GM10847 (cell line): Measurements from ENCODE around the gene TMEM143.
A peak's percentile ranks its signal among the peaks of the same experiment; 100 is the strongest.

ENCODE experiments used
- POLR2A ChIP-seq: IDR thresholded peaks from 2 replicates; pipeline ENCODE4 v1.6.1; 2011; ENCODE audit not compliant: insufficient read length; ENCODE audit errors: extremely low read depth

Gene TMEM143

GRCh38 chr19:48393559-48394330 is 30.0 kb upstream of the TMEM143 start, which contains the start of gene GRIN2D:
Gene GRIN2D, plus strand, starts transcription at chr19:48393668. Its CDS starts 4,725 bp downstream, at chr19:48398393.
- no peak for TF ChIP-seq POLR2A

GRCh38 chr19:48392860-48393558 is 29.3 kb upstream of the TMEM143 start:
- TF ChIP-seq POLR2A = no peak

GRCh38 chr19:48391100-48392005 is 27.6 kb upstream of the TMEM143 start, which contains the start of gene KDELR1:
Gene KDELR1, minus strand, starts transcription at chr19:48391551. Its CDS starts 193 bp downstream, at chr19:48391358.
- TF ChIP-seq POLR2A = peak; percentile 41

DNA sequence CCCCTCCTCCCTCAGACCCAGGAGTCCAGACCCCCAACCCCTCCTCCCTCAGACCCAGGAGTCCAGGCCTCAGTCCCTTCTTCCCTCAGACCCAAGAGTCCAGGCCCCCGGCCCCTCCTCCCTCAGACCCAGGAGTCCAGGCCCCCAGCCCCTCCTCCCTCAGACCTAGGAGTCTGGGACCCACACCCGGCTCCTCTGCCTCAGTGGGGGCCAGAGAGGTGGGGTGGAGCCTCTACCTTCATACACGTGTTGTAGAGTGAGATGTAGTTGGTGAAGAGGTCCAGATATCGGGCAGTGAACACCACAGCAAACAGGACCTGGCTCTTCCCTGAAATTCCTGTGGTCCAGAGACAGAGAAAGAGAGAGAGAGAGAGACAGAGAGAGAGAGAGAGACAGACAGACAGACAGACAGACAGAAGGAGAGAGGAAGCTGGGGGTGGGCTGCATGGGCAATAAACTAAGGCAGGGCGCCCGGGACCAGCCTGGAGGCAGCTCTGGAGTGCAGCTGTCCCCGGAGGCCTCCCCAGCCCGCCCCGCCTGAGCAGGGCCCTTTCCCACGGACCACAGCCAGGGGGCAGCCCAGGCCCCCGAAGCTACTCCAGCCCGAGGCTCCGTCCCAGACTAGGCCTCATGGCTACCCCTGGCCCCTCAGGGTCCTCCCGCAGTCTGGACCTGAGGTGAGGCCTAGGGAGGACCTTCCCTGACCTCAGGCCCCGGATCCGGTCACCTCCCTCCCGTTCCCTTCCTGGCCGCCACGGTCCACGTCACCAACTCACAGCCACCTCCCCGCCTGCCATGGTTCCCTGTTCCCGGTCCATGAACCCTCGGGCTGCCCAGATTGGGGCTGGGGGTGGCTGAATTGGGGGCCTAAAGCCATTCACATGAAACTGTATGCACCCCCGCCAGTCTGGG is 26.7 kb upstream of the TMEM143 start:
- TF ChIP-seq POLR2A = no peak

- TF ChIP-seq POLR2A = no peak
These were observed 23.2 kb upstream of the TMEM143 start for GRCh38 chr19:48386981-48387380.

- no peak for TF ChIP-seq POLR2A
These were observed 21.8 kb upstream of the TMEM143 start for GRCh38 chr19:48385461-48386087.

GRCh38 chr19:48382286-48382685 is 18.5 kb upstream of the TMEM143 start:
- TF ChIP-seq POLR2A = no peak

DNA sequence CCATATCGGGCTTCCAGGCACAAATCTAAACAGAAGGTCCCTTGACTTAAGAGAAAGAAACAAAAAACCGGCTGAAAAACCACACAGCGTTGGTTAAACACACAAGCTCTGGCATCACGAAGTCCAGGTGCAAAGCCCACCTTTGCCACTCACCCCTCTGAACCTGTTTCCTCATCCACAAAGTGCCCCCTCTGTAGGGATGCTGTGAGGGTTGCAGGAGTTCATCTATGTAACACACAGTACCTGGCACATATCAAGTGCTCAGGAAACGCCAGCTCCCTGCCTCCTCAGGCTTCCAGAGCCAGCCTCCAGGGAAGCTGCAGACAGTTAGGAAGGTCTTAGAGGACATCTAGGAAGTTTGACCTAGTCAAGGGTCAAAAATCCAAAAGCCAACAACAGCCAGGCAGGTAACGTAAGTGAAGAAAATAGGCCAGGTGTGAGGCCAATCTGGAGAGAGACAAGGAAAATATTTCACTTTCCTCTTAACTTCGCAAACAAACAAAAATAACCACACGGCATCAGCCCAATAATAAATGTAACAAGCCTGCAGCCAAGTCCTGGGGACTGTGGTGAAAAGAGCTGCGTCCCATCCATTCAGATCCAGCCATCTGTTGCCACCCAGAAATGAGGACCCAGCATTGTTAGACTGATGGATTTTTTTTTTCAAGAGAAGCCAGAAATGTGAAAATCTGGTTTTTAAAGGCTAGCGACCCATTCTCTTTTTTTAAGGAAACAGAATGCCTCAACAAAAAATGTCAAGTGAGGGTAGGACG is 17.6 kb upstream of the TMEM143 start:
- TF ChIP-seq POLR2A = no peak

- no peak for TF ChIP-seq POLR2A
These were observed 15.3 kb upstream of the TMEM143 start for GRCh38 chr19:48379058-48379457.

DNA sequence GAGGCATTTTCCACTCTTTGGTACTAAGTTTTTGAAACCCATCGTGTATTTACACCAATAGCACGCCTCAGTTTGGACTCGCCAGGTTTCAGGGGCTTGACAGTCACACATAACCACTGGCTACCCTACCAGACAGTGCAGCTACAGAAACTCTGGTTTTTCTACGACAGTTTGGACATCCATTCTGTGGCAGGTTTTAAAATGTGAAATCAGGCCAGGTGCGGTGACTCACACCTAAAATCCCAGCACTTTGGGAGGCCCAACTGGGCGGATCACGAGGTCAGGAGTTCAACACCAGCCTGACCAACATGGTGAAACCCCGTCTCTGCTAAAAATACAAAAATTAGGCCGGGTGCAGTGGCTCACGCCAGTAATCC is 14.4 kb upstream of the TMEM143 start:
- no peak for TF ChIP-seq POLR2A

DNA sequence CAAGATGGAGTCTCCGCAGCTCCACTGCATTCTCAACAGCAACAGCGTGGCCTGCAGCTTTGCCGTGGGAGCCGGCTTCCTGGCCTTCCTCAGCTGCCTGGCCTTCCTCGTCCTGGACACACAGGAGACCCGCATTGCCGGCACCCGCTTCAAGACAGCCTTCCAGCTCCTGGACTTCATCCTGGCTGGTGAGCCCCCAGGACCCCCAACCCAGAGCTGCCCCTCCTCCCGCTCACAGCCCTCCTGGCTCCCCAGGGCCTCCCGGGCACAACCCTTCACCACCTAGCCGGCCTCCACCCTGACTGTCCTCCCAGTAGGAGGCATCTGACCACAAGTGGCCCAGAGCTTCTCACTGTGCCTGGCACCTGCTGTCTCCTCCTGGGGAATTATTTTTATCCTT is 9.8 kb upstream of the TMEM143 start:
- no peak for TF ChIP-seq POLR2A

DNA sequence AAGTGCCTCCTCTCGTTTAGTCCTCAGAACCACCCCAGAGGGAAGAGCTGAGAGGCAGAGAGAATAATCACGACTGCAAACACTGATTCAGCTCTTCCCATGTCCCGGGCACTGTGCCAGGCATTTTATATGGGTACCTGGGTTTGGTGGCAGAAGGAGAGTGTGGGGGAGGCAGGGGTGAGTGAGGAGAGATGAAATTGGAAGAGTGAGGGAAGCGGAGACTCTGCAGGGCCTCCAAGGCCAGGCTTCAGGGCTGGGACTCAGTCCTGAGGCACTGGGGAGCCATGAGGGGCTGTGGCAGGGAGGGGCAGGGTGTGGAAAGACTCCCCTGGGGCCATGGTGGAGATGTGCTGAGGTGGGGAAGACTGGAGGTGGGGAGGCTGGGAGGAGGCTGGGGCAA is 9.2 kb upstream of the TMEM143 start:
- TF ChIP-seq POLR2A = no peak

DNA sequence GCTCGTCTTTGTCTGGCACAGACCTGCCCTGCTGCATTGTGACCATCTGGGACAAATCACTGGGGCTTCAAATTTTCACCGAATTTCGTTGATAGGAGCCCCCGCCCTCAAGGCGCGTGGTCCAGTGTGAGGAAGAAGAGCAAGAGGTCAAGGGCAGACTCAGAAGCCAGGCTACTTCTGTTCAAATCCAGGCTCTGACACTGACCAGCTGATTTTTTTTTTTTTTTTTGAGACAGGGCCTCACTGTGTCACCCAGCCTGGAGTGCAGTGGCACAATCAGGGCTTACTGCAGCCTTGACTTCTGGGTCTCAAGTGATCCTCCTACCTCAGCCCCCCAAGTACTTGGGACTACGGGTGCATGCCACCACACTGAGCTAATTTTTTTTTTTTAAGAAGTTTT is 7.6 kb upstream of the TMEM143 start:
- TF ChIP-seq POLR2A = no peak
